K562 (cell line): Measurements from ENCODE around the gene MARVELD1. TPM values are rescaled to one million over a fixed set of nuclear protein-coding genes. Genes with fewer than 3 reads are reported as not detected.

ENCODE experiments used
- ATAC-seq: fragments of 200-7000 bp; cut with Tn5 transposase; 3 replicates; pipeline ENCODE4 v1.9.1; 2020; ENCODE audit warnings: moderate library complexity
- BruUV-seq: library from RNA; stranded (reverse); fragments of 400-500 nt; replicated peaks from 2 replicates; lab custom pipeline; 2021; lab: Mats Ljungman, UMichigan
- CTCF ChIA-PET: fragments of 300-600 bp; formaldehyde crosslinking; extraction: SDS; loops from one replicate; lab custom pipeline; 2021; ENCODE audit warnings: low intra/inter-chr PET ratio; lab: Yijun Ruan, JAX
- POLR2A ChIA-PET: fragments of 300-600, 350-650 bp; sonication (Branson Sonifier 250); formaldehyde crosslinking; extraction: SDS; loops from one replicate; lab custom pipeline; 2021; ENCODE audit warnings: antibody characterized with exemption, inconsistent platforms; lab: Yijun Ruan, JAX
- DNase-seq, 4 experiments: peaks; one replicate each; pipeline versions ENCODE4 v3.0.0 to v3.0.0-alpha.2; 2011 to 2018; ENCODE audit warnings: low spot score in 3 of 4, mixed read lengths in 3 of 4; ENCODE audit errors: extremely low read depth in 1 of 4
- FAIRE-seq: peaks from 2 replicates; lab custom pipeline; 2011; peaks lifted over from hg19 to GRCh38; lab: Jason Lieb, UNC
- H2AFZ ChIP-seq: 2 replicates; pipeline ENCODE4 v1.6.0; 2011; ENCODE audit warnings: low read depth, low read length, control low read depth, inconsistent platforms
- H3K27ac ChIP-seq: fragments of 200-600 bp; 3 replicates; pipeline ENCODE4 v1.8.0; 2011; ENCODE audit warnings: low read depth, mild to moderate bottlenecking, control low read depth, inconsistent platforms, low read length, moderate library complexity, mixed read lengths; ENCODE audit errors: extremely low read depth
- H3K27me3 ChIP-seq, 2 experiments: fragments of 300-600 bp in 1 of 2; 2 replicates in 1 of 2; 3 replicates in 1 of 2; pipeline versions ENCODE4 v1.6.0 to v1.8.0; 2011; ENCODE audit warnings: inconsistent platforms in 2 of 2, low read length in 2 of 2, mild to moderate bottlenecking in 1 of 2, mixed read lengths in 1 of 2, moderate library complexity in 1 of 2; ENCODE audit not compliant: control insufficient read depth in 2 of 2, insufficient read depth in 2 of 2
- H3K36me3 ChIP-seq: fragments of 300-600 bp; 3 replicates; pipeline ENCODE4 v1.8.0; 2011; ENCODE audit warnings: mild to moderate bottlenecking, low read length, inconsistent platforms; ENCODE audit not compliant: control insufficient read depth, insufficient read depth
- H3K4me1 ChIP-seq, 2 experiments: fragments of 200-600 bp in 1 of 2; replicated peaks in 1 of 2; 2 replicates in 1 of 2; 3 replicates in 1 of 2; pipeline versions ENCODE4 v1.5.1 to v1.8.0; 2011; ENCODE audit warnings: inconsistent platforms in 2 of 2, low read length in 2 of 2, mild to moderate bottlenecking in 1 of 2, mixed read lengths in 1 of 2, moderate library complexity in 1 of 2; ENCODE audit not compliant: control insufficient read depth in 2 of 2, insufficient read depth in 2 of 2
- H3K4me2 ChIP-seq: 2 replicates; pipeline ENCODE4 v1.6.1; 2011; ENCODE audit warnings: low read length, control low read depth, inconsistent platforms, mixed read lengths; ENCODE audit not compliant: insufficient read depth
- H3K4me3 ChIP-seq: fragments of 200-600 bp; sonication (generic), shearing (Covaris generic); 2 replicates; pipeline ENCODE4 v1.5.1; 2016; ENCODE audit warnings: control low read depth, inconsistent platforms
- H3K79me2 ChIP-seq: fragments of 200-600 bp; 3 replicates; pipeline ENCODE4 v1.8.0; 2011; ENCODE audit warnings: low read length, inconsistent platforms; ENCODE audit not compliant: control insufficient read depth, insufficient read depth
- H3K9ac ChIP-seq, 2 experiments: 2 replicates each; pipeline versions ENCODE4 v1.6.0 to v1.6.1; 2011; ENCODE audit warnings: low read depth in 2 of 2, low read length in 2 of 2, control low read depth in 1 of 2, inconsistent platforms in 1 of 2, mild to moderate bottlenecking in 1 of 2, mixed read lengths in 1 of 2; ENCODE audit not compliant: insufficient read depth in 1 of 2
- H3K9me1 ChIP-seq: one replicate; pipeline ENCODE4 v1.6.0; 2011; ENCODE audit warnings: inconsistent platforms, mild to moderate bottlenecking, low read length, moderate library complexity; ENCODE audit not compliant: control insufficient read depth, insufficient read depth
- H3K9me3 ChIP-seq: replicated peaks from 2 replicates; pipeline ENCODE4 v1.5.1; 2011; ENCODE audit warnings: low read depth, low read length, inconsistent platforms; ENCODE audit not compliant: control insufficient read depth, insufficient read depth
- H4K20me1 ChIP-seq: replicated peaks from 2 replicates; pipeline ENCODE4 v1.6.1; 2011; ENCODE audit warnings: low read length, inconsistent platforms, mixed read lengths; ENCODE audit not compliant: control insufficient read depth, insufficient read depth
- ILK ChIP-seq: fragments of 450-650 bp; IDR thresholded peaks from 2 replicates; pipeline ENCODE4 v1.6.1; 2016; ENCODE audit warnings: missing genetic modification characterization, low read depth, mild to moderate bottlenecking, missing compliant biosample characterization, moderate library complexity, borderline replicate concordance
- L3MBTL2 ChIP-seq: fragments of 450-650 bp; IDR thresholded peaks from 2 replicates; pipeline ENCODE4 v1.6.1; 2016; ENCODE audit warnings: mild to moderate bottlenecking, moderate library complexity
- POLR2G ChIP-seq: fragments of 200-400 bp; formaldehyde crosslinking; IDR thresholded peaks from 2 replicates; pipeline ENCODE4 v1.6.1; 2017; ENCODE audit warnings: low read depth, mild to moderate bottlenecking, antibody characterized with exemption, low read length, moderate library complexity
- RBM34 ChIP-seq: fragments of 200-400 bp; formaldehyde crosslinking; IDR thresholded peaks from 2 replicates; pipeline ENCODE4 v1.6.1; 2018; ENCODE audit warnings: low read length, borderline replicate concordance; ENCODE audit not compliant: insufficient read depth
- ZNF407 ChIP-seq: fragments of 450-650 bp; IDR thresholded peaks from 2 replicates; pipeline ENCODE4 v1.6.1; 2016; ENCODE audit warnings: low read depth
- WGBS: fragments of 100-300 bp; shearing (Covaris generic); methylation state at CpG from one replicate; pipeline ENCODE4 v1.1.6; 2016; ENCODE audit warnings: low coverage, mixed read lengths; ENCODE audit not compliant: insufficient coverage; ENCODE audit errors: missing lambda C conversion rate; 5-methylcytosine and 5-hydroxymethylcytosine counted together
- in situ Hi-C: fragments of 300-500 bp; cut with MboI; formaldehyde crosslinking; loops from 4 replicates; pipeline ENCODE4 v1.15.0; 2018; ENCODE audit warnings: inconsistent platforms, mixed read lengths
- intact Hi-C: fragments of 100-400 bp; cut with micrococcal nuclease; formaldehyde crosslinking; loops from 2 replicates; pipeline ENCODE4 v1.14.2; 2022
- polyA plus RNA-seq, 8 experiments: library from polyadenylated mRNA; depleted of rRNA in 4 of 8; stranded (reverse) in 5 of 8; unstranded in 3 of 8; fragments of >200 nt; fragmentation: Nextera tagmentation in 2 of 8; fragmentation: Illumina TruSeq in 1 of 8; extraction: Ambion mirVana in 2 of 8; extraction: Trizol in 1 of 8; gene quantifications; 2 replicates each; pipeline versions ENCODE4 v1.2.1 to v1.2.3, GENCODE V29; 2011 to 2014; ENCODE audit warnings: inconsistent platforms in 1 of 8, missing spikeins in 1 of 8
- total RNA-seq, 7 experiments: library from RNA; depleted of rRNA in 6 of 7; stranded (reverse); fragments of >200 nt in 6 of 7; fragmentation: Illumina TruSeq in 2 of 7; extraction: Trizol in 2 of 7; gene quantifications; 2 replicates each; pipeline versions ENCODE4 v1.2.1 to v1.2.3, GENCODE V29; 2011 to 2021; ENCODE audit warnings: low replicate concordance in 1 of 7

The MARVELD1 gene
- total and polyA plus RNA-seq, 9 of the 15 experiments (the other 6 are each of a cell fraction or from before 2014, with no cell fraction given): 2.7 to 12.5 (median 5.3) TPM

- in situ Hi-C loops: loop anchor here (25.0 kb wide), 1 partner anchor 101 kb away; no protein-coding TSS in a partner anchor
- FAIRE-seq: no peak
- no peak overlapping the region for H3K27ac ChIP-seq
- TF ChIP-seq ILK (tag) (no peak), POLR2G (peak; percentile 24; the same call in 1 of the 2 replicates)
- TF ChIP-seq, all 486 proteins: peak for 1
- DNase-seq (no peak), ATAC-seq (no peak)
- WGBS: 94% methylated on average over 7 of the region's 8 CpGs
- Histone ChIP-seq H2AFZ (no peak overlapping the region), H4K20me1 (no peaks in the 10 kb centered on the region; the same call in 1 of the 2 replicates), H3K4me3 (no peak overlapping the region), H3K9ac (no peak overlapping the region; a peak in 1 of 4 replicates), H3K9me1 (no peaks in the 10 kb centered on the region), H3K27me3 (no peaks in the 10 kb centered on the region), H3K4me1 (peaks cover 0 to 6% of the 10 kb centered on the region in 2 experiments; a peak in 2 of 5 replicates), H3K4me2 (no peak overlapping the region), H3K9me3 (no peaks in the 10 kb centered on the region), H3K36me3 (peaks cover 39% of the 10 kb centered on the region; the same call in 2 of the 3 replicates), H3K79me2 (no peaks in the 10 kb centered on the region)
- intact Hi-C loops: no loop called here
- CTCF ChIA-PET: no interaction called here
- no TSS peak for BruUV-seq
- POLR2A ChIA-PET: interaction anchor here (0.7 kb wide), 1 partner anchor 16 kb away, joined by 3 read pairs; no protein-coding TSS in a partner anchor
Measured at GRCh38 chr10:97761331-97761865, 47.9 kb downstream of the MARVELD1 start.

GRCh38 chr10:97762056-97762455, 48.5 kb downstream of the MARVELD1 start:
- no TSS peak for BruUV-seq
- Histone ChIP-seq H3K4me1 (peaks cover 0 to 6% of the 10 kb centered on the region in 2 experiments; a peak in 2 of 5 replicates), H3K79me2 (no peaks in the 10 kb centered on the region), H2AFZ (no peak overlapping the region), H4K20me1 (no peaks in the 10 kb centered on the region; the same call in 1 of the 2 replicates), H3K36me3 (peaks cover 32% of the 10 kb centered on the region; the same call in 1 of the 3 replicates), H3K9me1 (no peaks in the 10 kb centered on the region), H3K27me3 (no peaks in the 10 kb centered on the region), H3K4me2 (no peak overlapping the region), H3K9me3 (no peaks in the 10 kb centered on the region), H3K4me3 (no peak overlapping the region), H3K27ac (no peak overlapping the region), H3K9ac (no peak overlapping the region)
- ChIA-PET POLR2A (interaction anchor here (0.6 to 0.7 kb wide), 2 partner anchors 17 to 19 kb away, joined by 3 read pairs; no protein-coding TSS in a partner anchor), CTCF (no interaction called here)
- in situ Hi-C loops: loop anchor here (25.0 kb wide), 1 partner anchor 100 kb away; no protein-coding TSS in a partner anchor
- no peak for FAIRE-seq
- no peak for DNase-seq
- no peak for ATAC-seq
- 87% methylated on average over 8 of the region's 10 CpGs for WGBS
- intact Hi-C loops: no loop called here
- peak; percentile 19; the same call in 1 of the 2 replicates for TF ChIP-seq POLR2G
- TF ChIP-seq RBM34: no peak
- TF ChIP-seq ZNF407: no peak
- no peak for TF ChIP-seq L3MBTL2
